HepG2 (cell line): Measurements from ENCODE around the gene CHCHD6. TPM values are rescaled to one million over a fixed set of nuclear protein-coding genes. Genes with fewer than 3 reads are reported as not detected.
A peak's percentile ranks its signal among the peaks of the same experiment; 100 is the strongest.

Experiments used
- CEBPB ChIP-seq: IDR thresholded peaks from 2 replicates; pipeline ENCODE4 v1.6.1; 2011; ENCODE audit warnings: low read depth, low read length, improper control_type of control experiment, borderline replicate concordance
- CENPX ChIP-seq: sonication (generic); formaldehyde crosslinking; IDR thresholded peaks from 2 replicates; pipeline ENCODE4 v1.9.0; 2021; ENCODE audit warnings: mild to moderate bottlenecking, missing genetic modification reagents, moderate library complexity
- ERF ChIP-seq: IDR thresholded peaks from 2 replicates; pipeline ENCODE4 v1.6.1; 2018; ENCODE audit warnings: missing biosample characterization, missing genetic modification reagents
- GMEB1 ChIP-seq: sonication (generic); formaldehyde crosslinking; IDR thresholded peaks from 2 replicates; pipeline ENCODE4 v1.5.1; 2020; ENCODE audit warnings: missing genetic modification reagents, mild to moderate bottlenecking, borderline replicate concordance
- HIC2 ChIP-seq: sonication (generic); formaldehyde crosslinking; IDR thresholded peaks from 2 replicates; pipeline ENCODE4 v1.9.0; 2022; ENCODE audit warnings: low read depth, missing genetic modification reagents
- HMGA1 ChIP-seq: sonication (generic); formaldehyde crosslinking; conservative IDR thresholded peaks from 2 replicates; pipeline ENCODE4 v1.4.0; 2020; ENCODE audit warnings: missing genetic modification reagents
- HNF4G ChIP-seq, 2 experiments: sonication (generic) in 1 of 2; formaldehyde crosslinking in 1 of 2; IDR thresholded peaks; 2 replicates each; pipeline versions ENCODE4 v1.4.0 to v1.6.1; 2011 to 2020; ENCODE audit warnings: borderline replicate concordance in 2 of 2, low read depth in 2 of 2, mild to moderate bottlenecking in 2 of 2, low read length in 1 of 2, missing genetic modification reagents in 1 of 2, moderate library complexity in 1 of 2
- IRF1 ChIP-seq: sonication (generic); formaldehyde crosslinking; IDR thresholded peaks from 2 replicates; pipeline ENCODE4 v1.4.0; 2020; ENCODE audit warnings: low read depth, mild to moderate bottlenecking, missing genetic modification reagents
- MBD4 ChIP-seq: IDR thresholded peaks from 2 replicates; pipeline ENCODE4 v1.6.1; 2012; ENCODE audit warnings: low read length, inconsistent platforms, borderline replicate concordance
- MBNL3 ChIP-seq: fragments of 250-450 bp; sonication (Bioruptor Pico); conservative IDR thresholded peaks from 2 replicates; pipeline ENCODE4 v1.8.0; 2022; ENCODE audit warnings: mild to moderate bottlenecking, inconsistent platforms
- ONECUT2 ChIP-seq: sonication (generic); formaldehyde crosslinking; IDR thresholded peaks from 2 replicates; pipeline ENCODE4 v1.4.0; 2020; ENCODE audit warnings: missing genetic modification reagents
- PBX2 ChIP-seq: IDR thresholded peaks from 2 replicates; pipeline ENCODE4 v1.6.1; 2016; ENCODE audit warnings: control low read depth
- SIX1 ChIP-seq: sonication (generic); formaldehyde crosslinking; IDR thresholded peaks from 2 replicates; pipeline ENCODE4 v1.4.0; 2020; ENCODE audit warnings: missing genetic modification reagents, borderline replicate concordance
- SMAD3 ChIP-seq: sonication (generic); formaldehyde crosslinking; IDR thresholded peaks from 2 replicates; pipeline ENCODE4 v1.4.0; 2020; ENCODE audit warnings: missing genetic modification reagents
- SMARCC2 ChIP-seq: fragments of 450-650 bp; IDR thresholded peaks from 2 replicates; pipeline ENCODE4 v1.6.1; 2017; ENCODE audit warnings: antibody characterized with exemption, mild to moderate bottlenecking
- THAP8 ChIP-seq: sonication (generic); formaldehyde crosslinking; IDR thresholded peaks from 2 replicates; pipeline ENCODE4 v1.5.1; 2020; ENCODE audit warnings: missing genetic modification reagents, mild to moderate bottlenecking, borderline replicate concordance
- TRIM24 ChIP-seq: sonication (generic); formaldehyde crosslinking; IDR thresholded peaks from 2 replicates; pipeline ENCODE4 v1.8.0; 2022; ENCODE audit warnings: mild to moderate bottlenecking, missing genetic modification reagents
- ZFP36L2 ChIP-seq: sonication (generic); formaldehyde crosslinking; IDR thresholded peaks from 2 replicates; pipeline ENCODE4 v1.4.0; 2020; ENCODE audit warnings: missing genetic modification reagents
- ZNF225 ChIP-seq: sonication (generic); formaldehyde crosslinking; IDR thresholded peaks from 2 replicates; pipeline ENCODE4 v1.4.0; 2020; ENCODE audit warnings: mild to moderate bottlenecking, missing genetic modification reagents
- ZNF263 ChIP-seq: sonication (generic); formaldehyde crosslinking; IDR thresholded peaks from 2 replicates; pipeline ENCODE4 v1.4.0; 2020; ENCODE audit warnings: missing genetic modification reagents
- ZNF382 ChIP-seq: sonication (generic); formaldehyde crosslinking; IDR thresholded peaks from 2 replicates; pipeline ENCODE4 v1.5.0; 2020; ENCODE audit warnings: missing genetic modification reagents, mild to moderate bottlenecking, borderline replicate concordance
- ZNF549 ChIP-seq: sonication (generic); formaldehyde crosslinking; IDR thresholded peaks from 2 replicates; pipeline ENCODE4 v1.5.0; 2020; ENCODE audit warnings: missing genetic modification reagents
- ZNF569 ChIP-seq: sonication (generic); formaldehyde crosslinking; IDR thresholded peaks from 2 replicates; pipeline ENCODE4 v1.5.0; 2020; ENCODE audit warnings: mild to moderate bottlenecking, missing genetic modification reagents, moderate library complexity, borderline replicate concordance
- ZNF709 ChIP-seq: sonication (generic); formaldehyde crosslinking; IDR thresholded peaks from 2 replicates; pipeline ENCODE4 v1.5.0; 2020; ENCODE audit warnings: mild to moderate bottlenecking, missing genetic modification reagents
- polyA plus RNA-seq, 8 experiments: library from polyadenylated mRNA; depleted of rRNA in 3 of 8; stranded (reverse) in 7 of 8; unstranded in 1 of 8; fragments of >200 nt; fragmentation: Illumina TruSeq in 4 of 8; extraction: Trizol in 4 of 8; gene quantifications; 2 replicates each; pipeline versions ENCODE4 v1.2.1 to v1.2.3, GENCODE V29; 2011 to 2016; ENCODE audit warnings: low read depth in 4 of 8, missing spikeins in 1 of 8, mixed read lengths in 1 of 8; ENCODE audit not compliant: insufficient read depth in 1 of 8
- total RNA-seq, 5 experiments: library from RNA; depleted of rRNA; stranded (reverse); fragments of >200 nt; fragmentation: Illumina TruSeq; extraction: Trizol; gene quantifications; 2 replicates each; pipeline ENCODE4 v1.2.3, GENCODE V29; 2016; ENCODE audit warnings: low read depth in 1 of 5

Gene CHCHD6
- total and polyA plus RNA-seq, 2 of the 13 experiments (the other 11 are each of a cell fraction or from before 2014, with no cell fraction given): 20.3 to 20.8 TPM

- TF ChIP-seq SMAD3 (CRISPR knock-in tag) (no peak), ZNF382 (CRISPR knock-in tag) (no peak), TRIM24 (no peak), HMGA1 (CRISPR knock-in tag) (no peak), CENPX (no peak), HNF4G (IDR thresholded peaks at IDR 0.05; ENCODE audit: borderline replicate concordance, low read depth, low read length) (no peak), HNF4G (CRISPR knock-in tag; IDR thresholded peaks at IDR 0.05; ENCODE audit: borderline replicate concordance, low read depth) (0 out of 2 replicates have a peak, but pooled peaks have one; percentile 45), CEBPB (no peak), ZFP36L2 (no peak), ZNF569 (CRISPR knock-in tag) (no peak), MBNL3 (CRISPR knock-in tag) (no peak), ONECUT2 (0 out of 2 replicates have a peak, but pooled peaks have one; percentile 10), ZNF709 (CRISPR knock-in tag) (no peak), HIC2 (no peak; the same call in 1 of the 2 replicates), ZNF549 (CRISPR knock-in tag) (no peak), PBX2 (CRISPR knock-in tag) (no peak), SIX1 (CRISPR knock-in tag) (no peak), ZNF225 (0 out of 2 replicates have a peak, but pooled peaks have one; percentile 60), SMARCC2 (no peak), GMEB1 (CRISPR knock-in tag) (no peak), THAP8 (CRISPR knock-in tag) (no peak), MBD4 (no peak), ZNF263 (no peak; the same call in 1 of the 2 replicates), ERF (CRISPR knock-in tag) (peak; percentile 69; the same call in 1 of the 2 replicates), IRF1 (CRISPR knock-in tag) (0 out of 2 replicates have a peak, but pooled peaks have one; percentile 41)
Observed at GRCh38 chr3:126654571-126655383, 49.3 kb upstream of the CHCHD6 start, which contains the start of gene TXNRD3 (continued).
